ENCODE data around the gene S100A14.

S100A14 gene

DNA sequence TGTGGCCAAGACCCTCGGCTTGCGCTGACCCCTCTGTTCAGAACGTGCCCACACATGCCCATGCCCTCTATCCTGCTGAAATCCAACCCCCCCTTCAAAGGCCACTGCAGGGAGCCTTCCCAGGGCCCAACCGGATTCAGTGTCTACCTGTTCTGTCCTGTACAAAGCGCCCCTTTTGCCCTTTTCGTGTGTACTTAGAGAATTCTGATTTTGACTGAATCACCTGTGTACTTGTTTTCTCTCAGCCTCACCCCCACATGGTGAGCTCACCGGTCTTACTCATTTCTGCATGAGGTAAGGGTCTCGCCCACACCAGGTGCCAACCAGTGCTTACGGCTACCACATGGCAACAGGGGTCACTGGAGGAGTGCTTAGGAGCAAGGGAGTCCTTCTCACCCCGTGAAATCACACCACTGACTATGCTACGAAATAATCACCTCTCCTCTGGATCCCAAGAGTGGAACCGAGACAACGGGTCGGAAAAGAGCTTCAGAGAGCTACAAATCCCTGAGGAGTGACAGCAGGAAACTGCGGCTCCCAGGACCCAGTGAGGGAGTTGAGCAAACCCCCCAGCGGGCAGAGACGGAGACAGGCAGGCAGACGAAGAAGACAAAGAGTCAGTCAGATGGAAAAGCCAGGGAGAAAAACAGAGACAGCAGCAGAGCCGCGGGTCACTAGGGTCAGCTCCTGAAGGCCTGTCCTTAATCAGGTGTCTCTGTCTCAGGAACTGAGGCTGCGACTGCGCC is 48.3 kb downstream of the S100A14 start:
- DNase-seq, result peak; percentile 95
- TF ChIP-seq, protein P1, sequence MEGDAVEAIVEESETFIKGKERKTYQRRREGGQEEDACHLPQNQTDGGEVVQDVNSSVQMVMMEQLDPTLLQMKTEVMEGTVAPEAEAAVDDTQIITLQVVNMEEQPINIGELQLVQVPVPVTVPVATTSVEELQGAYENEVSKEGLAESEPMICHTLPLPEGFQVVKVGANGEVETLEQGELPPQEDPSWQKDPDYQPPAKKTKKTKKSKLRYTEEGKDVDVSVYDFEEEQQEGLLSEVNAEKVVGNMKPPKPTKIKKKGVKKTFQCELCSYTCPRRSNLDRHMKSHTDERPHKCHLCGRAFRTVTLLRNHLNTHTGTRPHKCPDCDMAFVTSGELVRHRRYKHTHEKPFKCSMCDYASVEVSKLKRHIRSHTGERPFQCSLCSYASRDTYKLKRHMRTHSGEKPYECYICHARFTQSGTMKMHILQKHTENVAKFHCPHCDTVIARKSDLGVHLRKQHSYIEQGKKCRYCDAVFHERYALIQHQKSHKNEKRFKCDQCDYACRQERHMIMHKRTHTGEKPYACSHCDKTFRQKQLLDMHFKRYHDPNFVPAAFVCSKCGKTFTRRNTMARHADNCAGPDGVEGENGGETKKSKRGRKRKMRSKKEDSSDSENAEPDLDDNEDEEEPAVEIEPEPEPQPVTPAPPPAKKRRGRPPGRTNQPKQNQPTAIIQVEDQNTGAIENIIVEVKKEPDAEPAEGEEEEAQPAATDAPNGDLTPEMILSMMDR (IDR thresholded peaks at IDR 0.05; ENCODE audit: low read depth, low read length), result no peak
- no peaks in the 10 kb centered on the region for H3K36me3 ChIP-seq
- H3K4me3 ChIP-seq (ENCODE audit: low read depth, low read length), result peak overlapping the region; percentile 34
- no peaks in the 10 kb centered on the region for H3K9me3 ChIP-seq (ENCODE audit: severe bottlenecking)
- H3K27me3 ChIP-seq (ENCODE audit: insufficient read depth, low read depth, severe bottlenecking), result no peaks in the 10 kb centered on the region
- peak overlapping the region; percentile 94 for H3K27ac ChIP-seq

DNA sequence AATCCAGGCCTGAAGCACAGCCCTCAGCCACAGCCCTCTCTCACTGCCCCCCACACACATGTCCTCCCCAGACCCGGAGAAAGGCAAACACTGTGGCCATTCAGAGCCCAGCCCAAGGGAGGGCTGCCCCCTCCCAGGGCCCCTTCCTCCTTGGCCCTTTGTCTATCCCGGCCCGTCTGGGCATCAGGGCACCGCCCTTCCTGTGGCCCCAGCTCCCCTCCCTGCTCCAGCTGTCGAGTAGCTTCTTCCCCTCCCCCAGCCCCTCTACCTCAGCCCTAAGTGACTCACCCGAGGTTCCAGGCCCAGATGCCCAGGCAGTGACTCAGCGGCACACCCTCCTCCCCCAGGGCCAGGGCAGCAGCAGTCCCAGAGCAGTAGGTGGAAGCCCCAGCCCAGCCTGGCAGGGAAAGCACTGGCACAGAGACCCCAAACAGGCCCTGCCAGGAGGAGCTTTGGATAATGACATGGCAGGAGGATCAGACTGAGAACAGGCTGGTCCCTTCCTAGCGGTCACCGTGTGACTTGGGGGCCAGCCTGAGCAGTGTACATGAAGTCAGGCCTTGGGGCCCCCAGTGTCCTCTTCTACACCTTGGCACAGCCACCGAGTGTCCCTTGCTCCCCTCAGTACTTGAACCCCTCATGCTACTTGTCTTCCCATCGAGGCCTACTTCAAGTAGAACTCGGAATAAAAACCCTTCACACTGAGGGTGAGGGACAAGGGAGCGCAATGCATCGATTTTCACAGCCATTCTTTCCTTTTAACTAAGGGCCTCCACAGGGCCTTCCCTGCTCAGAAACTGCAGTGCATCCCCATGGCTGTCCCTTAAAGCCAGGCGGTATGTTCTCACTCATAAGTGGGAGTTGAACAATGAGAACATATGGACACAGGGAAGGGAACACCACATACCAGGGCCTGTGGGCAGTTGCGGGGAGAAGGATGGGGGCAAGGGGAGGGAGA is 49.4 kb downstream of the S100A14 start:
- Histone ChIP-seq H3K27me3 (ENCODE audit: insufficient read depth, low read depth, severe bottlenecking) (no peaks in the 10 kb centered on the region), H3K4me3 (ENCODE audit: low read depth, low read length) (no peak overlapping the region), H3K27ac (peak overlapping the region; percentile 94), H3K9me3 (ENCODE audit: severe bottlenecking) (no peaks in the 10 kb centered on the region), H3K36me3 (no peaks in the 10 kb centered on the region)
- peak; percentile 100 for DNase-seq
- TF ChIP-seq, protein P1 (IDR thresholded peaks at IDR 0.05; ENCODE audit: low read depth, low read length), result no peak

- Histone ChIP-seq H3K27me3 (ENCODE audit: insufficient read depth, low read depth, severe bottlenecking) (no peaks in the 10 kb centered on the region), H3K9me3 (ENCODE audit: severe bottlenecking) (no peaks in the 10 kb centered on the region), H3K4me3 (ENCODE audit: low read depth, low read length) (no peak within 1 kb of the TSS), H3K36me3 (no peaks in the 10 kb centered on the region), H3K27ac (peak within 1 kb of the TSS; percentile 94)
- TF ChIP-seq, protein P1 (IDR thresholded peaks at IDR 0.05; ENCODE audit: low read depth, low read length), result no peak
- peak; percentile 71 for DNase-seq
Observed at GRCh38 chr1:153565529-153566374, 50.4 kb downstream of the S100A14 start, which contains the start of gene S100A2. Gene S100A2 (minus strand): TSS chr1:153565844. CDS start chr1:153563877, 1,967 bp downstream.

All from WERI-Rb-1 (cell line).